Stimulated activated CD4-positive, alpha-beta T cell treated with anti-CD3 and anti-CD28 coated beads, Interleukin-2, amount 100 ng/mL, for 4 hours (primary cell): ENCODE results near the gene ABHD14A.
"Not testable (repeated sequence)": the region's sequence is repeated elsewhere in the genome, so short reads cannot be mapped to it uniquely, and the experiment has no call there.

Experiments
- DNase-seq: peaks from one replicate; pipeline ENCODE4 v3.0.0-alpha.2; 2020; ENCODE audit warnings: low read depth

The ABHD14A gene

GRCh38 chr3:51974963-51975851 is at the start of gene ABHD14A:
TSS of gene ABHD14A (plus strand) at chr3:51975064. CDS start at chr3:51975136, 72 bp downstream.
- DNase-seq: peak; percentile 49

- no peak for DNase-seq
Observed at GRCh38 chr3:51927061-51927977, 47.5 kb upstream of the ABHD14A start.

GRCh38 chr3:51928438-51928837 is 46.4 kb upstream of the ABHD14A start:
- DNase-seq: no peak

- DNase-seq: not testable (repeated sequence)
Observed at GRCh38 chr3:51928981-51929380, 45.9 kb upstream of the ABHD14A start.

- no peak for DNase-seq
Observed at GRCh38 chr3:51929420-51930003, 45.4 kb upstream of the ABHD14A start.

GRCh38 chr3:51930439-51930838 is 44.4 kb upstream of the ABHD14A start:
- DNase-seq: no peak

GRCh38 chr3:51931756-51932155 is 43.1 kb upstream of the ABHD14A start:
- no peak for DNase-seq

- no peak for DNase-seq
Observed at GRCh38 chr3:51932471-51933370, 42.1 kb upstream of the ABHD14A start.

- no peak for DNase-seq
Observed at GRCh38 chr3:51933471-51934138, 41.3 kb upstream of the ABHD14A start.

GRCh38 chr3:51934139-51934850 is 40.6 kb upstream of the ABHD14A start:
- no peak for DNase-seq

- DNase-seq: no peak
Observed at GRCh38 chr3:51934991-51935885, 39.6 kb upstream of the ABHD14A start.

GRCh38 chr3:51935886-51936755 is 38.7 kb upstream of the ABHD14A start:
- DNase-seq: no peak

GRCh38 chr3:51937014-51937413 is 37.9 kb upstream of the ABHD14A start:
- no peak for DNase-seq

GRCh38 chr3:51937611-51938450 is 37.0 kb upstream of the ABHD14A start:
- no peak for DNase-seq

GRCh38 chr3:51938780-51939425 is 36.0 kb upstream of the ABHD14A start:
- DNase-seq: no peak

GRCh38 chr3:51940648-51941462 is 34.0 kb upstream of the ABHD14A start:
- DNase-seq: no peak
